Measurements from ENCODE around the gene ADCY1. TPM values are rescaled to one million over a fixed set of nuclear protein-coding genes. Genes with fewer than 3 reads are reported as not detected.

The ADCY1 gene
- total RNA-seq, 4 donors from 2014 or later = under 0.01 to 1.5 (median 0.18) TPM

DNA sequence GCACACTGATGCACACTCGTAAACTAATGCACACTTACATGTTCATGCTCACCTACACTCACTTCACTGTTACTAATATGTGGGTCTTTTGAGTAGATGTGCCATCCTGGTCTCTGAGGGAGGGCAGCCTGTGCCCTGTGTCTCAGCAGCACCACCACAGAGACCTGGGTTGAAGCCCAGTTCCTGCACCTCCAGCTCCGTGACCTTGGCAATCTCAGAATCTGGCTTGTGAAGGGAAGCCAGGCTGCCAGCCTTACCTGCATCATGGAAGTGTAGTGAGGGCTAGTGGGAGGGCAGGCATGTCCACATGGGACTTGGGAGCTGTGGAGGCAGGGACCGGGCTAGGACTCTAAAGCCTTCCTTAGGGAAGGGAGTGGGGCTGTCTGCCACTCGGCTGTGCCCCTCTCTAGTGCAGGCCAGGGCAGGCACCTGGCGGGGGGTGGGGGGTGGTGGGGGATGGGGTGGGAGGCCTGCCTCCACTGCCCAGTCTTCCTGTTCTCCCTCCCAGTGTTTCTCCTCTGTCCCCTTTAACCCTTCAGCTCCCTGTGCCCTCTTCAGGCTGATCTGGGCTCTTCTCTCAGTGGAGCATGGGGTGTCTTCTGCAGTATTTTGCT is 8.1 kb downstream of the ADCY1 start:
- Histone ChIP-seq H3K36me3 (no peaks in the 10 kb centered on the region), H3K9me3 (no peaks in the 10 kb centered on the region), H3K4me3 (no peak overlapping the region), H3K27me3 (no peaks in the 10 kb centered on the region), H3K27ac (no peak overlapping the region), H3K4me1 (no peaks in the 10 kb centered on the region)
- no peak for DNase-seq
- TF ChIP-seq, protein P1, sequence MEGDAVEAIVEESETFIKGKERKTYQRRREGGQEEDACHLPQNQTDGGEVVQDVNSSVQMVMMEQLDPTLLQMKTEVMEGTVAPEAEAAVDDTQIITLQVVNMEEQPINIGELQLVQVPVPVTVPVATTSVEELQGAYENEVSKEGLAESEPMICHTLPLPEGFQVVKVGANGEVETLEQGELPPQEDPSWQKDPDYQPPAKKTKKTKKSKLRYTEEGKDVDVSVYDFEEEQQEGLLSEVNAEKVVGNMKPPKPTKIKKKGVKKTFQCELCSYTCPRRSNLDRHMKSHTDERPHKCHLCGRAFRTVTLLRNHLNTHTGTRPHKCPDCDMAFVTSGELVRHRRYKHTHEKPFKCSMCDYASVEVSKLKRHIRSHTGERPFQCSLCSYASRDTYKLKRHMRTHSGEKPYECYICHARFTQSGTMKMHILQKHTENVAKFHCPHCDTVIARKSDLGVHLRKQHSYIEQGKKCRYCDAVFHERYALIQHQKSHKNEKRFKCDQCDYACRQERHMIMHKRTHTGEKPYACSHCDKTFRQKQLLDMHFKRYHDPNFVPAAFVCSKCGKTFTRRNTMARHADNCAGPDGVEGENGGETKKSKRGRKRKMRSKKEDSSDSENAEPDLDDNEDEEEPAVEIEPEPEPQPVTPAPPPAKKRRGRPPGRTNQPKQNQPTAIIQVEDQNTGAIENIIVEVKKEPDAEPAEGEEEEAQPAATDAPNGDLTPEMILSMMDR (IDR thresholded peaks at IDR 0.05) = no peak
- no peak for TF ChIP-seq POLR2A (IDR thresholded peaks at IDR 0.05)

DNA sequence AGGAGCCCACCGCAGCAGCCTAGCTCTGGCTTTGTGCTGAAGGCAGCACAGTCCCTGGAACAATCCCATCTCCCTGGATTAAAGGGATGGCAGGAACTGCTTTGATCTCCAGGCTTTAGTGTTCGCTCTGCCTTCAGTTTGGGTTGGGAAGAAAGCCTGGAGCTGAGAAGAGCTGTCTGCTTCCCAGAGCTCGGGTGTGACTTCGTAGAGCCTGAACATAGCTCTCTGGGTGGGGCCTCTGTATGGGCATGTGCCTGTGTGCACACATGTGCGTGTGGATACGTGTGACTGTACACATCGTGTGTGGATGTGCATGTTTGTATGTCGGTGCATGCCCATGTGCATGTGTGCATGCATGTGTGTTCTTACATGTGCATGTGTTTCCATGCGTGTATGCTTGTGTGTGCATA is 8.7 kb downstream of the ADCY1 start:
- no peak for DNase-seq
- H3K9me3 ChIP-seq = no peaks in the 10 kb centered on the region
- H3K27ac ChIP-seq = no peak overlapping the region
- no peaks in the 10 kb centered on the region for H3K36me3 ChIP-seq
- no peak for TF ChIP-seq POLR2A (IDR thresholded peaks at IDR 0.05)
- TF ChIP-seq, protein P1 (IDR thresholded peaks at IDR 0.05) = no peak
- H3K4me1 ChIP-seq = no peaks in the 10 kb centered on the region
- no peak overlapping the region for H3K4me3 ChIP-seq
- no peaks in the 10 kb centered on the region for H3K27me3 ChIP-seq

DNA sequence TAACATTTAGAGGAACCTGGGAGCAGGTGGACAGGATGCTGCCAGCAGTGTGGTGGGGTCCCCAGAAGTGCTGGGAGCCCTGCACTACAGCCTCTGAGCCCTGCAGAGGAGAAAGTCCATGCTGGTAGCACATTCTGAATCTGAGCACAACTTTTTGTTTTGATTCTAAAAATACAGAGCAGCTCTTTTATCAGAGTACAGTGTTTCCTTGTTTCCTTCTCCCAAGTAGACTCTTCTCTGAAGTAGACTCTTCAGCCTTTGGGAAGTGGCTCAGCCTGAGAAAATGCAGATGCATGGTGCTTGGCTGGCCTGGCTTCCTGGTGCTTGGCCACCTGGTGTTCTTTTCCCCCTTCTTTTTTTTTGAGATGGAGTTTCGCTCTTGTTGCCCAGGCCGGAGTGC is 9.1 kb downstream of the ADCY1 start:
- Histone ChIP-seq H3K27ac (no peak overlapping the region), H3K36me3 (no peaks in the 10 kb centered on the region), H3K4me3 (no peak overlapping the region), H3K9me3 (no peaks in the 10 kb centered on the region), H3K27me3 (no peaks in the 10 kb centered on the region), H3K4me1 (no peaks in the 10 kb centered on the region)
- DNase-seq = no peak
- TF ChIP-seq, protein P1 (IDR thresholded peaks at IDR 0.05) = no peak

DNA sequence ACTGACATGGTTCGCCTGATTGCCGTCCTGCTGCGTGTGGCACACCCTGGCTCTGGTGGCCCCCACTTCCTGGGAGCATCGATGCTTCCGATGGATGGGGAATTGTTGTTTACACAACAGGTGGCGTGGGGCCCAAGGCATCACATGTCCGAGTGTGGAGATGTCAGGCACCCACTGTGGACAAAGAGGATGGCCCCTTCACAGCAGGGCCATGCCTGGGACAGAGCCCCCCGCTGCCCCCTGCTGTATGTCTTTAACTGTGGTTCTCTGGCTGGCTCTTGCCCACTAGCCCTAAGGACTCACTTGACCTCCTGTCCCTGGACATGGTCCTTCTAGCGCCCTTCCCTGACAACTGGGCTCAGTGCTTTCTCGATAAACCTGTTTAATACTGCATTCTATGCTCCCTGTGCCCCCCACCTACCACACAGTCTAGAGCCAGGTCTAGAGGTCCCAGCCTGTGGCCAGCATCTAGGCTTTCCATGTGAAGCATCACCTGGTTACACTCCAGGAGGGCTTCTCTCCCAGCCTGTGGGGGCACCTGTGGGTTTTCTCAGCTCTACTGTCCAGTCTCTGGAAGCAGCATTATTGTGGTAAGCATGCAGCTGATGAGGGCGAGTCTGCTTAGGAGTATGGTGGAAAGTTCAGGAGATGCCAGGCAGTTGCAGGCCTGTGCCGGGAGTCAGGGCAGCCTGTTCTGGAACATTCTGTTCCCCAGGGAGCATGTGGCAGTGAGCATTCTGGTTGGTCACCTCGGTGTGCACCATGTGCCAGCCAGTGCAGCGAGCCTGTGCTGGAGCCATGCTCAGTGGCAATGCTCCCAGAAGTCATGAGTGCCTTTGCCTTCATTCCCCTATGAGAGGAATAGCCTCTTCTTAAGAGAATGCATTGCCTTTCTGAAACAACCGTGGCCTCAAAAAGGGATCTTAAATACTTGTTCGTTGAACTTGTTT is 10.4 kb downstream of the ADCY1 start:
- Histone ChIP-seq H3K27me3 (no peaks in the 10 kb centered on the region), H3K36me3 (no peaks in the 10 kb centered on the region), H3K9me3 (no peaks in the 10 kb centered on the region), H3K4me1 (no peaks in the 10 kb centered on the region), H3K27ac (no peak overlapping the region), H3K4me3 (no peak overlapping the region)
- TF ChIP-seq, protein P1 (IDR thresholded peaks at IDR 0.05) = no peak
- TF ChIP-seq POLR2A (IDR thresholded peaks at IDR 0.05) = no peak
- no peak for DNase-seq

DNA sequence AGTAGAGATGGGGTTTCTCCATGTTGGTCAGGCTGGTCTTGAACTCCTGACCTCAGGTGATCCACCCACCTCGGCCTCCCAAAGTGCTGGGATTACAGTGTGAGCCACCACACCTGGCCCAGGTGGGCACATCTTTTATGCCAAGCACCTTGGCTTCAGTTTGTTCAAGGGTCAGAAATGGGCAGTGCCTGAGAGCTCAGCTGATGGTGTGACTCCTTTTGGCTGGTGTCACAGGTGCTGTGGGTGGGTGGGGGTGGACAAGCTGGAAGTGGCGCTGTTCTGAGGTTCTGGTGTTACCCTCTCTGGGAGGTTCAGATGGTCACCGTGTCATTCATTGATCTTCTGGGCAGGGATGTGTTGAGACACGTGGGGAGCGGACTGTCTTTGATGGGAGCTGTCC is 11.5 kb downstream of the ADCY1 start:
- DNase-seq = no peak
- Histone ChIP-seq H3K27ac (no peak overlapping the region), H3K4me3 (no peak overlapping the region), H3K36me3 (no peaks in the 10 kb centered on the region), H3K9me3 (no peaks in the 10 kb centered on the region), H3K27me3 (no peaks in the 10 kb centered on the region), H3K4me1 (no peaks in the 10 kb centered on the region)
- TF ChIP-seq POLR2A (IDR thresholded peaks at IDR 0.05) = no peak
- TF ChIP-seq, protein P1 (IDR thresholded peaks at IDR 0.05) = no peak

Data from Peyer's patch (tissue), 4 donors.